Sigmoid colon (tissue), 7 donors: ENCODE data around the gene PTK7. TPM values are rescaled to one million over a fixed set of nuclear protein-coding genes. Genes with fewer than 3 reads are reported as not detected.

Source experiments
- DNase-seq: peaks from one replicate; pipeline ENCODE4 v3.0.0-alpha.2; 2019
- H3K27ac ChIP-seq, 4 donors: fragments of 200-600 bp; sonication (generic); one replicate each; pipeline ENCODE4 v1.5.1; 2016 to 2019; ENCODE audit warnings: mild to moderate bottlenecking in 1 of 4
- H3K27me3 ChIP-seq, 3 donors: fragments of 200-600 bp; sonication (generic); one replicate each; pipeline ENCODE4 v1.5.1; 2019; ENCODE audit warnings: mild to moderate bottlenecking in 1 of 3
- H3K36me3 ChIP-seq, 4 donors: fragments of 200-600 bp; sonication (generic); one replicate each; pipeline ENCODE4 v1.5.1; 2016 to 2019
- H3K4me1 ChIP-seq, 4 donors: fragments of 200-600 bp; sonication (generic); one replicate each; pipeline ENCODE4 v1.5.1; 2017 to 2019
- H3K4me3 ChIP-seq, 4 donors: fragments of 200-600 bp; sonication (generic); one replicate each; pipeline ENCODE4 v1.5.1; 2017 to 2019; ENCODE audit warnings: mild to moderate bottlenecking in 2 of 4, moderate library complexity in 1 of 4
- H3K9me3 ChIP-seq, 4 donors: fragments of 200-600 bp in 3 of 4; sonication (generic) in 3 of 4; one replicate each; pipeline versions ENCODE4 v1.5.1 to v1.6.1; 2013 to 2019
- EP300 ChIP-seq, 4 donors: sonication (generic); formaldehyde crosslinking; IDR thresholded peaks; one replicate each; pipeline ENCODE4 v1.6.1; 2017; ENCODE audit warnings: antibody characterized with exemption in 4 of 4
- POLR2A ChIP-seq, 2 donors: fragments of 450-650 bp; IDR thresholded peaks; one replicate each; pipeline ENCODE4 v1.6.1; 2016; ENCODE audit warnings: antibody characterized with exemption in 2 of 2, mild to moderate bottlenecking in 2 of 2, moderate library complexity in 2 of 2
- POLR2AphosphoS5 ChIP-seq, 4 donors: sonication (generic); formaldehyde crosslinking; IDR thresholded peaks; one replicate each; pipeline ENCODE4 v1.6.1; 2017; ENCODE audit warnings: antibody characterized with exemption in 4 of 4
- WGBS, 2 donors: extraction: QIAGEN DNeasy Blood & Tissue Kit; methylation state at CpG; one replicate each; pipeline ENCODE4 v1.1.7; 2013; 5-methylcytosine and 5-hydroxymethylcytosine counted together
- intact Hi-C: fragments of 100-400 bp; cut with DNase I; formaldehyde crosslinking; loops from one replicate; pipeline ENCODE4 v1.15.1; 2023
- polyA plus RNA-seq, 3 donors: library from polyadenylated mRNA; stranded (reverse); fragments of 200-250 nt; gene quantifications; one replicate each; pipeline ENCODE4 v1.2.3, GENCODE V29; 2013
- total RNA-seq, 4 donors: library from RNA; depleted of rRNA; stranded (reverse); fragments of >200 nt; gene quantifications; one replicate each; pipeline ENCODE4 v1.1.0, GENCODE V29; 2016
- TF ChIP-seq, protein P1 (sequence below), 4 experiments: fragments of 450-650 bp in 3 of 4; fragments of 200-600 bp in 1 of 4; IDR thresholded peaks; one replicate each; pipeline ENCODE4 v1.5.1; 2016 to 2019; ENCODE audit warnings: antibody characterized with exemption in 4 of 4, mild to moderate bottlenecking in 3 of 4, moderate library complexity in 2 of 4
- donor health status: healthy with polysubstance abuse.
- donor health status: Bipolar disorder and iron deficiency.
- donor health status: healthy.

The PTK7 gene
- total and polyA plus RNA-seq, 7 donors: 1.2 to 15.6 (median 6.1) TPM

DNA sequence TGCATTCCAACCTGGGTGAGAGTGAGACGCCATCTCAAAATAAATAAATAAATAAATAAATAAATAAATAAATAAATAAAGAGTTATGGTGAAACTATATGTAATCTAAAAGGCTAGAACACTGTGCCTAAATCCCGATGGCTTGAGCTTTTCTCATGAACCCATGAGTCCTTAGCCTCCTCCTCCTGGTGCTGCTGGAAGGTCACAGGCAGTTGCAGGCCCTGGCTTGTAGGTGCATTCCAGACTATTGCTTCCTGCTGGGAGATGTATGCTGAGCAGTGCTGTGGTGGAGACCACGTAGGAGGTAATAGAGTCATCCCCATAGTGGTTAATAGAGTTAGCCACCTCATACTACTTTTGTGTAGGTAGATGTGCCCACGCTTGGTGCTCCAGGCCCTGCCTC lies 12.5 kb downstream of the PTK7 start:
- H3K27me3 ChIP-seq: no peaks in the 10 kb centered on the region
- WGBS, 2 donors: 90% methylated on average over 4 of the region's 4 CpGs
- DNase-seq: no peak
- intact Hi-C loops: no loop called here
- no peak overlapping the region for H3K27ac ChIP-seq
- no peak for TF ChIP-seq EP300 (IDR thresholded peaks at IDR 0.05)
- no peaks in the 10 kb centered on the region for H3K36me3 ChIP-seq
- no peak overlapping the region for H3K4me3 ChIP-seq
- no peaks in the 10 kb centered on the region for H3K9me3 ChIP-seq
- H3K4me1 ChIP-seq: peaks cover 0 to 5% (median 2%) of the 10 kb centered on the region in 4 donors

DNA sequence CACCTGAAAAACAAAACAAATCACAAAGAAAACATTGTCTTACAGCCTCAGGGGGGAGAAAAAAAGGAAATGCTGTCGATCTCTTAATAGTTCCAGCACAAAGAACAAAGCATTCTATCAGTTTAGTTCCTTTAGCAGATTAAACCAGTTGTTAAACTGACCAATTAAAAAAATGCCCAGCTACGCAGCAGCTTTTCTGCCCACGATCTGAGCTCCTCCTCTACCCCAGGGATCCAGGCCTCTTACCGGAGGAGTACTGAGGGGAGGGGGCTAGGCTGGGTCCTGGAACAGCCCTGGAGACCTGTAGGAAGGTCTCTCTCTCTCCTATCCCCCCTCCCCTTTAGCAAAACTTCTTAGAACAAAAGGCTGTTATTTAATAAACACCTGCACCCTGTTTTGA lies 13.4 kb downstream of the PTK7 start:
- no peak for DNase-seq
- TF ChIP-seq, protein P1, sequence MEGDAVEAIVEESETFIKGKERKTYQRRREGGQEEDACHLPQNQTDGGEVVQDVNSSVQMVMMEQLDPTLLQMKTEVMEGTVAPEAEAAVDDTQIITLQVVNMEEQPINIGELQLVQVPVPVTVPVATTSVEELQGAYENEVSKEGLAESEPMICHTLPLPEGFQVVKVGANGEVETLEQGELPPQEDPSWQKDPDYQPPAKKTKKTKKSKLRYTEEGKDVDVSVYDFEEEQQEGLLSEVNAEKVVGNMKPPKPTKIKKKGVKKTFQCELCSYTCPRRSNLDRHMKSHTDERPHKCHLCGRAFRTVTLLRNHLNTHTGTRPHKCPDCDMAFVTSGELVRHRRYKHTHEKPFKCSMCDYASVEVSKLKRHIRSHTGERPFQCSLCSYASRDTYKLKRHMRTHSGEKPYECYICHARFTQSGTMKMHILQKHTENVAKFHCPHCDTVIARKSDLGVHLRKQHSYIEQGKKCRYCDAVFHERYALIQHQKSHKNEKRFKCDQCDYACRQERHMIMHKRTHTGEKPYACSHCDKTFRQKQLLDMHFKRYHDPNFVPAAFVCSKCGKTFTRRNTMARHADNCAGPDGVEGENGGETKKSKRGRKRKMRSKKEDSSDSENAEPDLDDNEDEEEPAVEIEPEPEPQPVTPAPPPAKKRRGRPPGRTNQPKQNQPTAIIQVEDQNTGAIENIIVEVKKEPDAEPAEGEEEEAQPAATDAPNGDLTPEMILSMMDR (IDR thresholded peaks at IDR 0.05): no peak
- TF ChIP-seq POLR2A (IDR thresholded peaks at IDR 0.05): no peak
- TF ChIP-seq POLR2AphosphoS5 (IDR thresholded peaks at IDR 0.05): no peak
- TF ChIP-seq EP300 (IDR thresholded peaks at IDR 0.05): no peak
- Histone ChIP-seq H3K4me1 (peaks cover 0 to 10% (median 4%) of the 10 kb centered on the region in 4 donors), H3K9me3 (no peaks in the 10 kb centered on the region), H3K36me3 (no peaks in the 10 kb centered on the region), H3K27ac (peak overlapping the region in 1 of 4 donors; percentile 14), H3K27me3 (no peaks in the 10 kb centered on the region), H3K4me3 (no peak overlapping the region)
- intact Hi-C loops: no loop called here
- WGBS, 2 donors: 23 to 56% methylated on average over 4 of the region's 4 CpGs

DNA sequence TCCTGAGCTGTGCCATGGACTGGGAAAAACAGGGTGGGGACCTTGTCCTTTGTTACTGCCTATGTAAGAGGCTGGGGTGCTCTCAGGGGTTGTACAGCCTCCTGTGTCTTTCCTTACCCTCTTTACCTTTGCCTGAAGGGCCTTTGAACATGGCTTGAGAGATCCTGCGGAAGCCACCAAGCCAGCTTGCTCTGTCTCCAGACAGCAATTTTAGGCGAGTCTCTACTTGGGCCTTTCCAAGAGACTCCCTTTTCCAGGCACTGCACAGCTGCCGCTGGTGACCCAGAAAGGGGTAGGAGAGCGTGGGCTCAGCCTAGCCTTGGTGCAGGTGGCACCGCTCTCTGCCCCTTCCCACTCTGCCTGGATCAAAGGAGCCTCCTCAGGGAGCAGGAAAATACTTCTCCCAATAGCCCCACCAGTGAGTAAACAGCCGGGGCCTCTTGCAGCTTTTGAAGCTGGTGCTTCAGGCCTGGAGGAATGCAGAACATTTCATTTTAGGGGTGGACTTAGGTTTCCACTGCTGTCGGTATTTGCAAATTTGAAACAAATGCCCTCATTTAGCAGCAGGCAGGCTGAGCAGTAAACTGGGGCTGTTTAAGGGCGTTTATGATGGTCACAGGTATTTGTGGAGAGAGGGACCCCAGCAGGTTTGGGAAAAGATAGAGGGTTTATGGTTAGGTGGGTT lies 13.9 kb downstream of the PTK7 start:
- DNase-seq: no peak
- H3K9me3 ChIP-seq: no peaks in the 10 kb centered on the region
- H3K27me3 ChIP-seq: no peaks in the 10 kb centered on the region
- intact Hi-C loops: no loop called here
- H3K27ac ChIP-seq: peak overlapping the region in 1 of 4 donors; percentile 14
- H3K36me3 ChIP-seq: no peaks in the 10 kb centered on the region
- no peak for TF ChIP-seq POLR2AphosphoS5 (IDR thresholded peaks at IDR 0.05)
- no peak for TF ChIP-seq EP300 (IDR thresholded peaks at IDR 0.05)
- TF ChIP-seq, protein P1 (IDR thresholded peaks at IDR 0.05): no peak
- TF ChIP-seq POLR2A (IDR thresholded peaks at IDR 0.05): no peak
- 25 to 67% methylated on average over 8 of the region's 8 CpGs for WGBS, 2 donors
- H3K4me3 ChIP-seq: no peak overlapping the region
- H3K4me1 ChIP-seq: peaks cover 0 to 12% (median 5%) of the 10 kb centered on the region in 4 donors

DNA sequence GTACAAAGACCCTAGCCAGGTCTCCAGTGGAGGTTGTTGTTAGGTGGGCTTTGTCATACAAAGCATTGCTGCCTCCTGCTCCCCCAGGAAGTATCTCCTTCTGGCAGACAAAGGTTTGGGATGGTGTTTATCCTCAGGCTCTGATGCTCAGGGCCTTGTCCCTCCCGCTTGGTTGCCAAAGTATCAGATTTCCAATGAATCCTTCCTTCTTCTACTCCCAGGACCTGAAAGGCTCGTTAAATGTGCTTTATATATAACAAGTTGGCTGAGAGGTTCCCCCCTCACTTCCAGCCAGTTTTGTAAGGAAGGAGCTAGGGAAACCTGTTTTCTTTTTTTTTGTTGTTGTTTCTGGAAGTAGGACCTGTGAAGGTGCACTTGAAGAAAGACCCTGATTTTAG lies 14.4 kb downstream of the PTK7 start:
- TF ChIP-seq EP300 (IDR thresholded peaks at IDR 0.05): no peak
- no peak for TF ChIP-seq POLR2AphosphoS5 (IDR thresholded peaks at IDR 0.05)
- no peak for TF ChIP-seq POLR2A (IDR thresholded peaks at IDR 0.05)
- TF ChIP-seq, protein P1 (IDR thresholded peaks at IDR 0.05): no peak
- Histone ChIP-seq H3K4me3 (no peak overlapping the region), H3K27ac (no peak overlapping the region), H3K36me3 (no peaks in the 10 kb centered on the region), H3K4me1 (peaks cover 0 to 12% (median 5%) of the 10 kb centered on the region in 4 donors), H3K9me3 (no peaks in the 10 kb centered on the region), H3K27me3 (no peaks in the 10 kb centered on the region)
- DNase-seq: no peak
- intact Hi-C loops: no loop called here
- 48 to 66% methylated on average over 2 of the region's 2 CpGs for WGBS, 2 donors

DNA sequence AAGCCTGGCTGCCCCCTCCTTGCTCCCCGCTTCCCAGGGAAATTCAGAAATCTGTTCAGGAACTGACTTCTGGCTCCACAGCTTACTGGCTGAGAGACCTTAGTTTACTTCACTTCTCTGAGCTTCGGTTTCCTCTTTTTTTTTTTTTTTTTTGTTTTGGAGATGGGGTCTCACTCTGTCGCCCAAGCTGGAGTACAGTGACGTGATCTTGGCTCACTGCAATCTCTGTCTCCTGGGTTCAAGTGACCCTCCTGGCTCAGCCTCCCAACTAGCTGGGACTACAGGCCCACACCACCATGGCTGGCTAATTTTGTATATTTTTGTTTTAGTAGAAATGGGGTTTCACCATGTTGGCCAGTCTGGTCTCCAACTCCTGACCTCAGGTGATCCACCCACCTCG lies 14.9 kb downstream of the PTK7 start:
- no peak overlapping the region for H3K27ac ChIP-seq
- intact Hi-C loops: no loop called here
- WGBS, 2 donors: 78 to 93% methylated on average over 5 of the region's 5 CpGs

More for the DNA sequence above, 14.9 kb downstream of the PTK7 start:
- peaks cover 0 to 12% (median 5%) of the 10 kb centered on the region in 4 donors for H3K4me1 ChIP-seq
- TF ChIP-seq EP300 (IDR thresholded peaks at IDR 0.05) (no peak), POLR2AphosphoS5 (IDR thresholded peaks at IDR 0.05) (no peak), POLR2A (IDR thresholded peaks at IDR 0.05) (no peak)
- TF ChIP-seq, protein P1 (IDR thresholded peaks at IDR 0.05): no peak
- H3K27me3 ChIP-seq: no peaks in the 10 kb centered on the region
- no peak overlapping the region for H3K4me3 ChIP-seq
- no peaks in the 10 kb centered on the region for H3K36me3 ChIP-seq
- no peak for DNase-seq
- H3K9me3 ChIP-seq: no peaks in the 10 kb centered on the region
